CD14-positive monocyte (primary cell): ENCODE results near the gene PCGF3. TPM values are rescaled to one million over a fixed set of nuclear protein-coding genes. Genes with fewer than 3 reads are reported as not detected.
A peak's percentile ranks its signal among the peaks of the same experiment; 100 is the strongest.

Experiments used
- DNase-seq, 3 donors: peaks; one replicate each; pipeline ENCODE4 v3.0.0-alpha.2; 2011 to 2022
- H2AFZ ChIP-seq: 2 replicates; pipeline ENCODE4 v1.6.0; 2012; ENCODE audit warnings: mild to moderate bottlenecking, low read depth, low read length, inconsistent platforms; ENCODE audit not compliant: insufficient read depth, poor library complexity, severe bottlenecking
- H3K27ac ChIP-seq, 2 donors: 1 replicate in 1 of 2; 2 replicates in 1 of 2; pipeline ENCODE4 v1.5.1; 2012 to 2013; ENCODE audit warnings: low read length in 2 of 2, control low read depth in 1 of 2, inconsistent platforms in 1 of 2, low read depth in 1 of 2, mild to moderate bottlenecking in 1 of 2
- H3K27me3 ChIP-seq, 2 donors: one replicate each; pipeline versions ENCODE4 v1.6.0 to v1.6.1; 2011 to 2013; ENCODE audit warnings: low read length in 2 of 2; ENCODE audit not compliant: control insufficient read depth in 2 of 2, insufficient read depth in 2 of 2
- H3K36me3 ChIP-seq, 2 donors: replicated peaks in 1 of 2; 1 replicate in 1 of 2; 2 replicates in 1 of 2; pipeline versions ENCODE4 v1.5.1 to v1.6.1; 2012 to 2013; ENCODE audit warnings: low read length in 2 of 2, control low read depth in 1 of 2, inconsistent platforms in 1 of 2, mild to moderate bottlenecking in 1 of 2; ENCODE audit not compliant: insufficient read depth in 2 of 2, control insufficient read depth in 1 of 2
- H3K4me1 ChIP-seq, 2 donors: 1 replicate in 1 of 2; 2 replicates in 1 of 2; pipeline versions ENCODE4 v1.5.1 to v1.6.1; 2012 to 2013; ENCODE audit warnings: low read length in 2 of 2, control low read depth in 1 of 2, inconsistent platforms in 1 of 2, mild to moderate bottlenecking in 1 of 2, moderate library complexity in 1 of 2; ENCODE audit not compliant: insufficient read depth in 2 of 2, control insufficient read depth in 1 of 2
- H3K4me2 ChIP-seq: replicated peaks from 2 replicates; pipeline ENCODE3; 2012; ENCODE audit warnings: low read length, moderate library complexity, mild to moderate bottlenecking; ENCODE audit not compliant: poor library complexity, severe bottlenecking; ENCODE audit errors: extremely low read depth
- H3K4me3 ChIP-seq, 3 experiments: fragments of 200-600 bp in 1 of 3; sonication (generic) in 1 of 3; replicated peaks in 1 of 3; 1 replicate in 2 of 3; 2 replicates in 1 of 3; pipeline ENCODE4 v1.5.1; 2011 to 2013; ENCODE audit warnings: low read length in 3 of 3, mild to moderate bottlenecking in 3 of 3, control low read depth in 2 of 3, low read depth in 2 of 3, inconsistent platforms in 1 of 3, moderate library complexity in 1 of 3
- H3K79me2 ChIP-seq: 2 replicates; pipeline ENCODE4 v1.6.0; 2012; ENCODE audit warnings: mild to moderate bottlenecking, control low read depth, inconsistent platforms, low read length, moderate library complexity; ENCODE audit not compliant: insufficient read depth
- H3K9ac ChIP-seq: 2 replicates; pipeline ENCODE4 v1.6.0; 2017; ENCODE audit warnings: low read length, mild to moderate bottlenecking; ENCODE audit not compliant: insufficient read depth, poor library complexity, severe bottlenecking
- H3K9me3 ChIP-seq, 2 donors: replicated peaks in 1 of 2; 1 replicate in 1 of 2; 2 replicates in 1 of 2; pipeline versions ENCODE4 v1.5.1 to v1.6.1; 2012 to 2013; ENCODE audit warnings: low read length in 2 of 2, control low read depth in 1 of 2; ENCODE audit not compliant: control insufficient read depth in 1 of 2, insufficient read depth in 1 of 2
- H4K20me1 ChIP-seq: 2 replicates; pipeline ENCODE4 v1.6.0; 2012; ENCODE audit warnings: mild to moderate bottlenecking, low read length, control low read depth, moderate library complexity; ENCODE audit not compliant: insufficient read depth
- H3K27ac Mint-ChIP-seq, 7 donors: one replicate each; pipeline ENCODE4 v1.8.0; 2020; ENCODE audit warnings: mild to moderate bottlenecking in 7 of 7, mixed read lengths in 7 of 7, moderate library complexity in 6 of 7, inconsistent platforms in 2 of 7
- H3K27me3 Mint-ChIP-seq, 3 donors: one replicate each; pipeline ENCODE4 v1.8.0; 2021 to 2022; ENCODE audit warnings: low read depth in 3 of 3, mild to moderate bottlenecking in 3 of 3, mixed read lengths in 3 of 3, moderate library complexity in 3 of 3, inconsistent platforms in 1 of 3
- H3K36me3 Mint-ChIP-seq, 2 donors: one replicate each; pipeline ENCODE4 v1.8.0; 2020; ENCODE audit warnings: mixed read lengths in 2 of 2, inconsistent platforms in 1 of 2, mild to moderate bottlenecking in 1 of 2
- H3K4me1 Mint-ChIP-seq: one replicate; pipeline ENCODE4 v1.8.0; 2020; ENCODE audit warnings: mild to moderate bottlenecking, mixed read lengths
- H3K4me3 Mint-ChIP-seq, 2 donors: one replicate each; pipeline ENCODE4 v1.8.0; 2020; ENCODE audit warnings: mild to moderate bottlenecking in 2 of 2, mixed read lengths in 2 of 2, moderate library complexity in 1 of 2
- H3K9me3 Mint-ChIP-seq, 7 donors: one replicate each; pipeline ENCODE4 v1.8.0; 2020 to 2022; ENCODE audit warnings: mixed read lengths in 7 of 7, mild to moderate bottlenecking in 6 of 7, moderate library complexity in 6 of 7, inconsistent platforms in 2 of 7
- CTCF ChIP-seq: fragments of 200-600 bp; IDR thresholded peaks from one replicate; pipeline ENCODE4 v1.8.0; 2022; ENCODE audit warnings: antibody characterized with exemption, mild to moderate bottlenecking
- WGBS: methylation state at CpG from one replicate; pipeline ENCODE4 v1.1.5; 2013; ENCODE audit warnings: missing lambda C conversion rate; ENCODE audit not compliant: insufficient coverage; 5-methylcytosine and 5-hydroxymethylcytosine counted together
- intact Hi-C, 2 donors: fragments of 100-400 bp; cut with micrococcal nuclease; formaldehyde crosslinking; loops; one replicate each; pipeline versions ENCODE4 v1.15.0 to v1.15.1; 2023
- polyA plus RNA-seq, 3 donors: library from polyadenylated mRNA; depleted of rRNA in 1 of 3; unstranded in 2 of 3; stranded (reverse) in 1 of 3; fragments of 300-500 nt in 2 of 3; fragments of >200 nt in 1 of 3; fragmentation: Illumina TruSeq in 2 of 3; gene quantifications; 1 replicate in 2 of 3; 2 replicates in 1 of 3; pipeline ENCODE4 v1.2.3, GENCODE V29; 2012 to 2021

The PCGF3 gene
- polyA plus RNA-seq, 3 donors, result 7.0 to 163 (median 8.3) TPM

DNA sequence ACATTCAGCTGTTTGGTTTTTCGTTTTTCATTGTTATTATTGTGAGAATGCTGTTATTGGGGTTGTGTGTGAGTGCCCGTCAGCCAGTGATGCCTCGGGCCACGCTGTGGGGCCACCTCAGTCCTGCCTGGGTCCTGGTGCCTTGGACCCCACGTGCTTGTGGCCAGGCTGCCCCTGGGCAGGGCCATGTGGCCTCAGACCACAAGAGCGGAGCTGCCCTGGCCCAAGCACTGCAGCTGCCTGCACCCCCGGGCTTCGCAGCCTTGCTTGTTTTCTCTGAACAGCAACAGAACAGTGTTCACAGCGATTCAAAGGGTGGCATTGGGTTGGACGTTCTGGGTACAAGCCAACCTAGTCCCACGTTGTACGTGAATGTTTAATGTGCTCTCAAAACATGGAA is 63.4 kb downstream of the PCGF3 start:
- H3K4me3 Mint-ChIP-seq, result no peak overlapping the region

GRCh38 chr4:769511-769910 is 63.9 kb downstream of the PCGF3 start:
- Histone ChIP-seq H3K79me2 (peaks cover 69% of the 10 kb centered on the region), H3K4me2 (no peak overlapping the region), H3K4me3 (no peak overlapping the region), H3K36me3 (peaks cover 48 to 88% of the 10 kb centered on the region in 2 donors), H3K4me1 (peaks cover 6 to 12% of the 10 kb centered on the region in 2 donors), H4K20me1 (peaks cover 99% of the 10 kb centered on the region), H2AFZ (no peak overlapping the region), H3K27ac (no peak overlapping the region), H3K27me3 (no peaks in the 10 kb centered on the region), H3K9me3 (no peaks in the 10 kb centered on the region), H3K9ac (no peak overlapping the region)
- H3K36me3 Mint-ChIP-seq, result peaks cover 45 to 77% of the 10 kb centered on the region in 2 donors
- WGBS, result 96% methylated on average over 13 of the region's 19 CpGs
- no peak for TF ChIP-seq CTCF
- intact Hi-C loops, result no loop called here
- H3K4me1 Mint-ChIP-seq, result peaks cover 11% of the 10 kb centered on the region
- no peaks in the 10 kb centered on the region for H3K27me3 Mint-ChIP-seq
- no peak for DNase-seq
- peak overlapping the region in 1 of 7 donors; percentile 3 for H3K27ac Mint-ChIP-seq
- no peak overlapping the region for H3K4me3 Mint-ChIP-seq
- peaks cover 0 to 5% (median 2%) of the 10 kb centered on the region in 7 donors for H3K9me3 Mint-ChIP-seq

More for the DNA sequence above, 63.4 kb downstream of the PCGF3 start:
- no peak overlapping the region for H3K27ac ChIP-seq
- Mint-ChIP-seq H3K27ac (no peak overlapping the region), H3K4me1 (peaks cover 11% of the 10 kb centered on the region), H3K27me3 (no peaks in the 10 kb centered on the region), H3K36me3 (peaks cover 41 to 75% of the 10 kb centered on the region in 2 donors), H3K9me3 (peaks cover 0 to 2% (median 0%) of the 10 kb centered on the region in 7 donors)
- H3K27me3 ChIP-seq, result no peaks in the 10 kb centered on the region
- DNase-seq, result no peak
- H3K4me3 ChIP-seq, result no peak overlapping the region
- no peak overlapping the region for H3K4me2 ChIP-seq
- WGBS, result 95% methylated on average over 8 of the region's 12 CpGs
- H3K79me2 ChIP-seq, result peaks cover 64% of the 10 kb centered on the region
- peaks cover 99% of the 10 kb centered on the region for H4K20me1 ChIP-seq
- H2AFZ ChIP-seq, result no peak overlapping the region
- no peaks in the 10 kb centered on the region for H3K9me3 ChIP-seq
- H3K36me3 ChIP-seq, result peaks cover 48 to 86% of the 10 kb centered on the region in 2 donors
- H3K9ac ChIP-seq, result no peak overlapping the region
- no peak for TF ChIP-seq CTCF
- intact Hi-C loops, result no loop called here
- H3K4me1 ChIP-seq, result peaks cover 6 to 12% of the 10 kb centered on the region in 2 donors
